Activated T-helper 17 cell treated with anti-CD3 and anti-CD28 coated beads, Interleukin-2, amount 50 U/mL, for 72 hours (primary cell): ENCODE results near the gene TUBB. TPM values are rescaled to one million over a fixed set of nuclear protein-coding genes. Genes with fewer than 3 reads are reported as not detected.
A peak's percentile ranks its signal among the peaks of the same experiment; 100 is the strongest.
"Not testable (repeated sequence)": the region's sequence is repeated elsewhere in the genome, so short reads cannot be mapped to it uniquely, and the experiment has no call there.

Source experiments
- ATAC-seq: fragments of 150-1000 bp; cut with Tn5 transposase; replicated peaks from 2 replicates; pipeline ENCODE4 v1.10.0; 2021; ENCODE audit warnings: mild to moderate bottlenecking, moderate library complexity
- H3K27ac Mint-ChIP-seq: one replicate; pipeline ENCODE4 v1.8.0; 2022; ENCODE audit warnings: mixed read lengths
- H3K27me3 Mint-ChIP-seq: one replicate; pipeline ENCODE4 v1.8.0; 2022; ENCODE audit warnings: mixed read lengths
- H3K36me3 Mint-ChIP-seq: one replicate; pipeline ENCODE4 v1.8.0; 2022; ENCODE audit warnings: low read depth, mild to moderate bottlenecking, mixed read lengths
- H3K4me1 Mint-ChIP-seq: one replicate; pipeline ENCODE4 v1.8.0; 2022; ENCODE audit warnings: mixed read lengths
- H3K4me3 Mint-ChIP-seq: one replicate; pipeline ENCODE4 v1.8.0; 2022; ENCODE audit warnings: mild to moderate bottlenecking, mixed read lengths
- H3K9me3 Mint-ChIP-seq: one replicate; pipeline ENCODE4 v1.8.0; 2022; ENCODE audit warnings: mixed read lengths
- total RNA-seq, 2 donors: library from RNA; stranded (reverse); gene quantifications; one replicate each; pipeline ENCODE4 v1.2.3, GENCODE V29; 2022

TUBB gene
- total RNA-seq, 2 donors from 2014 or later: 1,139 to 1,437 TPM

GRCh38 chr6:30700340-30700739 is 19.8 kb upstream of the TUBB start:
- H3K27ac Mint-ChIP-seq: no peak overlapping the region
- no peaks in the 10 kb centered on the region for H3K9me3 Mint-ChIP-seq
- H3K36me3 Mint-ChIP-seq: peaks cover 61% of the 10 kb centered on the region
- ATAC-seq: no peak
- H3K4me1 Mint-ChIP-seq: peaks cover 4% of the 10 kb centered on the region
- H3K27me3 Mint-ChIP-seq: no peaks in the 10 kb centered on the region
- H3K4me3 Mint-ChIP-seq: no peak overlapping the region

GRCh38 chr6:30703011-30703410 is 17.1 kb upstream of the TUBB start:
- ATAC-seq: no peak
- no peak overlapping the region for H3K4me3 Mint-ChIP-seq

GRCh38 chr6:30703821-30704220 is 16.3 kb upstream of the TUBB start:
- H3K36me3 Mint-ChIP-seq: peaks cover 95% of the 10 kb centered on the region

More at GRCh38 chr6:30703011-30703410, 17.1 kb upstream of the TUBB start:
- no peaks in the 10 kb centered on the region for H3K27me3 Mint-ChIP-seq
- peaks cover 7% of the 10 kb centered on the region for H3K4me1 Mint-ChIP-seq
- no peak overlapping the region for H3K27ac Mint-ChIP-seq
- H3K36me3 Mint-ChIP-seq: peaks cover 88% of the 10 kb centered on the region
- H3K9me3 Mint-ChIP-seq: no peaks in the 10 kb centered on the region

GRCh38 chr6:30705620-30706019 is 14.5 kb upstream of the TUBB start:
- peaks cover 92% of the 10 kb centered on the region for H3K36me3 Mint-ChIP-seq
- ATAC-seq: no peak

More at GRCh38 chr6:30703821-30704220, 16.3 kb upstream of the TUBB start:
- no peak for ATAC-seq
- Mint-ChIP-seq H3K27me3 (no peaks in the 10 kb centered on the region), H3K9me3 (no peaks in the 10 kb centered on the region), H3K4me1 (peaks cover 7% of the 10 kb centered on the region), H3K4me3 (no peak overlapping the region), H3K27ac (peak overlapping the region; percentile 66)

GRCh38 chr6:30707281-30707850 is 12.8 kb upstream of the TUBB start:
- Mint-ChIP-seq H3K4me3 (no peak overlapping the region), H3K27me3 (no peaks in the 10 kb centered on the region), H3K27ac (no peak overlapping the region), H3K9me3 (no peaks in the 10 kb centered on the region), H3K36me3 (peaks cover 97% of the 10 kb centered on the region), H3K4me1 (peaks cover 13% of the 10 kb centered on the region)
- ATAC-seq: no peak

More at GRCh38 chr6:30705620-30706019, 14.5 kb upstream of the TUBB start:
- peaks cover 7% of the 10 kb centered on the region for H3K4me1 Mint-ChIP-seq
- H3K27ac Mint-ChIP-seq: no peak overlapping the region
- H3K9me3 Mint-ChIP-seq: no peaks in the 10 kb centered on the region
- H3K27me3 Mint-ChIP-seq: no peaks in the 10 kb centered on the region
- H3K4me3 Mint-ChIP-seq: no peak overlapping the region

GRCh38 chr6:30709101-30709868 is 10.9 kb upstream of the TUBB start:
- Mint-ChIP-seq H3K9me3 (no peaks in the 10 kb centered on the region), H3K36me3 (peaks cover 97% of the 10 kb centered on the region), H3K4me1 (peaks cover 13% of the 10 kb centered on the region), H3K4me3 (no peak overlapping the region), H3K27ac (no peak overlapping the region), H3K27me3 (no peaks in the 10 kb centered on the region)
- ATAC-seq: no peak

- no peaks in the 10 kb centered on the region for H3K9me3 Mint-ChIP-seq
- no peak overlapping the region for H3K27ac Mint-ChIP-seq
- peak; percentile 56 for ATAC-seq
- H3K4me1 Mint-ChIP-seq: peaks cover 26% of the 10 kb centered on the region
- no peaks in the 10 kb centered on the region for H3K27me3 Mint-ChIP-seq
- peaks cover 97% of the 10 kb centered on the region for H3K36me3 Mint-ChIP-seq
- H3K4me3 Mint-ChIP-seq: no peak overlapping the region
Observed at GRCh38 chr6:30711758-30712380, 8.3 kb upstream of the TUBB start.

GRCh38 chr6:30712441-30712945 is 7.7 kb upstream of the TUBB start:
- H3K27me3 Mint-ChIP-seq: no peaks in the 10 kb centered on the region
- H3K9me3 Mint-ChIP-seq: no peaks in the 10 kb centered on the region
- H3K36me3 Mint-ChIP-seq: peaks cover 97% of the 10 kb centered on the region
- ATAC-seq: no peak
- peak overlapping the region; percentile 60 for H3K27ac Mint-ChIP-seq
- no peak overlapping the region for H3K4me3 Mint-ChIP-seq
- H3K4me1 Mint-ChIP-seq: peaks cover 31% of the 10 kb centered on the region

GRCh38 chr6:30714263-30714662 is 5.9 kb upstream of the TUBB start:
- Mint-ChIP-seq H3K4me1 (peaks cover 34% of the 10 kb centered on the region), H3K27ac (no peak overlapping the region), H3K27me3 (no peaks in the 10 kb centered on the region), H3K9me3 (no peaks in the 10 kb centered on the region), H3K4me3 (no peak overlapping the region), H3K36me3 (peaks cover 85% of the 10 kb centered on the region)
- no peak for ATAC-seq

GRCh38 chr6:30716879-30717128 is 3.3 kb upstream of the TUBB start:
- Mint-ChIP-seq H3K9me3 (no peaks in the 10 kb centered on the region), H3K4me3 (peak overlapping the region; percentile 99), H3K36me3 (peaks cover 82% of the 10 kb centered on the region), H3K27ac (peak overlapping the region; percentile 99), H3K4me1 (peaks cover 31% of the 10 kb centered on the region), H3K27me3 (no peaks in the 10 kb centered on the region)
- no peak for ATAC-seq

- H3K9me3 Mint-ChIP-seq: no peaks in the 10 kb centered on the region
Observed at GRCh38 chr6:30717129-30717844, 2.9 kb upstream of the TUBB start, which contains the start of gene MDC1. MDC1 (minus strand) TSS chr6:30717281; CDS start chr6:30715175, 2,106 bp downstream.

GRCh38 chr6:30717845-30718720 is 2.1 kb upstream of the TUBB start:
- ATAC-seq, H3K27me3 Mint-ChIP-seq, H3K9me3 Mint-ChIP-seq: not testable (repeated sequence)
- H3K27ac Mint-ChIP-seq: peak overlapping the region; percentile 99
- H3K4me1 Mint-ChIP-seq: peaks cover 36% of the 10 kb centered on the region
- peaks cover 82% of the 10 kb centered on the region for H3K36me3 Mint-ChIP-seq
- peak overlapping the region; percentile 99 for H3K4me3 Mint-ChIP-seq

More at GRCh38 chr6:30717129-30717844, 2.9 kb upstream of the TUBB start, which contains the start of gene MDC1:
- Mint-ChIP-seq H3K4me1 (peaks cover 29% of the 10 kb centered on the region), H3K27ac (peak within 1 kb of the TSS; percentile 99), H3K36me3 (peaks cover 82% of the 10 kb centered on the region), H3K27me3 (no peaks in the 10 kb centered on the region), H3K4me3 (peak within 1 kb of the TSS; percentile 99)
- ATAC-seq: peak; percentile 83

- Mint-ChIP-seq H3K9me3 (no peaks in the 10 kb centered on the region), H3K4me3 (peak overlapping the region; percentile 99), H3K27ac (peak overlapping the region; percentile 96), H3K4me1 (peaks cover 48% of the 10 kb centered on the region), H3K36me3 (peaks cover 82% of the 10 kb centered on the region), H3K27me3 (no peaks in the 10 kb centered on the region)
- ATAC-seq: no peak
Observed at GRCh38 chr6:30719356-30719755, 796 bp upstream of the TUBB start.
